H1 (cell line): ENCODE measurements around the gene AAK1. TPM values are rescaled to one million over a fixed set of nuclear protein-coding genes. Genes with fewer than 3 reads are reported as not detected.

Experiments
- CBX8 ChIP-seq: fragments of 300-800, 300-1000 bp; sonication (generic); IDR thresholded peaks from 2 replicates; pipeline ENCODE4 v1.7.1; 2016; ENCODE audit warnings: low read depth, low read length, borderline replicate concordance
- CTCF ChIP-seq, 3 experiments: IDR thresholded peaks; 1 replicate in 2 of 3; 2 replicates in 1 of 3; pipeline versions ENCODE4 v1.5.1 to v1.6.1; 2011; ENCODE audit warnings: low read length in 3 of 3, mild to moderate bottlenecking in 3 of 3, inconsistent platforms in 2 of 3, low read depth in 1 of 3, moderate library complexity in 1 of 3; ENCODE audit not compliant: insufficient read depth in 1 of 3; ENCODE audit errors: control extremely low read depth in 1 of 3
- polyA plus RNA-seq, 7 experiments: library from polyadenylated mRNA; depleted of rRNA in 3 of 7; stranded (reverse) in 5 of 7; unstranded in 2 of 7; fragments of >200 nt in 5 of 7; fragments of 200-250 nt in 2 of 7; gene quantifications; 1 replicate in 5 of 7; 2 replicates in 1 of 7; 4 replicates in 1 of 7; pipeline versions ENCODE4 v1.2.1 to v1.2.3, GENCODE V29; 2011 to 2013; ENCODE audit warnings: missing spikeins in 2 of 7, mixed read lengths in 2 of 7
- total RNA-seq: library from RNA; stranded (reverse); fragmentation: NEBNext Ultra II Directional; extraction: Animal tissue kit (Norgen Biotek cat#: 25700); gene quantifications from 2 replicates; pipeline ENCODE4 v1.2.1, GENCODE V29; 2021

Gene AAK1
- total and polyA plus RNA-seq, 2 of the 8 experiments (the other 6 are each of a cell fraction or from before 2014, with no cell fraction given) = 10.0 to 40.5 TPM

GRCh38 chr2:69592511-69592910 is 51.0 kb downstream of the AAK1 start (continued):
- no peak for TF ChIP-seq CTCF (IDR thresholded peaks at IDR 0.05; ENCODE audit: control extremely low read depth in 1 of 3, insufficient read depth in 1 of 3, low read depth in 1 of 3, low read length in 3 of 3)
- no peak for TF ChIP-seq CBX8
- TF ChIP-seq, all 59 proteins: peak for 0
